HS-5 (cell line): Measurements from ENCODE around the gene SEMA4D.
A peak's percentile ranks its signal among the peaks of the same experiment; 100 is the strongest.

Experiments
- DNase-seq: peaks from one replicate; pipeline ENCODE4 v3.0.0-alpha.2; 2012; ENCODE audit warnings: low read depth

The SEMA4D gene, protein sequence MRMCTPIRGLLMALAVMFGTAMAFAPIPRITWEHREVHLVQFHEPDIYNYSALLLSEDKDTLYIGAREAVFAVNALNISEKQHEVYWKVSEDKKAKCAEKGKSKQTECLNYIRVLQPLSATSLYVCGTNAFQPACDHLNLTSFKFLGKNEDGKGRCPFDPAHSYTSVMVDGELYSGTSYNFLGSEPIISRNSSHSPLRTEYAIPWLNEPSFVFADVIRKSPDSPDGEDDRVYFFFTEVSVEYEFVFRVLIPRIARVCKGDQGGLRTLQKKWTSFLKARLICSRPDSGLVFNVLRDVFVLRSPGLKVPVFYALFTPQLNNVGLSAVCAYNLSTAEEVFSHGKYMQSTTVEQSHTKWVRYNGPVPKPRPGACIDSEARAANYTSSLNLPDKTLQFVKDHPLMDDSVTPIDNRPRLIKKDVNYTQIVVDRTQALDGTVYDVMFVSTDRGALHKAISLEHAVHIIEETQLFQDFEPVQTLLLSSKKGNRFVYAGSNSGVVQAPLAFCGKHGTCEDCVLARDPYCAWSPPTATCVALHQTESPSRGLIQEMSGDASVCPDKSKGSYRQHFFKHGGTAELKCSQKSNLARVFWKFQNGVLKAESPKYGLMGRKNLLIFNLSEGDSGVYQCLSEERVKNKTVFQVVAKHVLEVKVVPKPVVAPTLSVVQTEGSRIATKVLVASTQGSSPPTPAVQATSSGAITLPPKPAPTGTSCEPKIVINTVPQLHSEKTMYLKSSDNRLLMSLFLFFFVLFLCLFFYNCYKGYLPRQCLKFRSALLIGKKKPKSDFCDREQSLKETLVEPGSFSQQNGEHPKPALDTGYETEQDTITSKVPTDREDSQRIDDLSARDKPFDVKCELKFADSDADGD

DNA sequence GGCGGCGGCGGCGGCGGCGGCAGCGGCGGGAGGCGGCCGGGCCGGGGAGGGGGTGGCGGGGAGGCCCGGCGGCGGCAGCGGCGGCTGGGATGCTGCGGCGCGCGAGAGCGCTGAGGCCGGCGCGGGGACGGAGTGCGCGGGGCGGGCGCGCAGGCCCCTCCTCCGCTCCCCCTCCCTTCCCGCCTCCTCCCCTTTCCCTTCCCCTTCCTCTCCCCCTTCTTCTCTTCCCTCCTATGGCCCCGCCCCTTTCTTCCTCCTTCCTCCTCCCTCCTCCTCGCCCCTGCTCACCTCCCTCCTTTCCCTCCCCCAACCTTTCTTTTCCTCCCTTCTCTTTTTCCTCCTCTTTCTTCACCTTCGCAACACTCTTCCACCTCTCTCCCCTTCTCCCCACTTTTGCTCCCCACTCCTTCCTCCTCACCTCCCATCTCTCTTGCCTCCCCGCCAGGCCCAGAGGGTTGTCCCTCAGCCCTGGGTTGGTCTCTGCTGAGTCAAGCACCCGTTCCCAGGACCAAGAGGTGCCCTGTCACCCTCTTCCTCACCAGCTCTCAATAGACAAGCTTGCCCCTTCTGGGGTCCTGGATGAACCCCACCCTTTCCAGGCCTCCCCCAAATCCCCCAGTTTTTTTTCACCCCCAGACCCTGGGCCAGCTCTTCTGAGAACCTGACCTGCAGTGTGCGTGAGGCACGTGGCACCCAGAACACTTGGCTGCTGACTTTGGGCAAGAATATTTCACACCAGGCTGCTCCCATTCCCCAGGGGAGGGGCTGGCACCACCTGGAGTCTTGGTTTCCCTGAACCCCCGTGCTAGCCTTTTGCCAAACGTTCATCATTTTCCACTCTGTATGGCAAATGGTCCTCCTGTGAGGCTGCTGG lies at the start of gene SEMA4D:
SEMA4D (minus strand) TSS at position 136 of the 874 bp plus-strand sequence. CDS start 92,657 bp downstream, outside the sequence.
- peak; percentile 6 for DNase-seq

DNA sequence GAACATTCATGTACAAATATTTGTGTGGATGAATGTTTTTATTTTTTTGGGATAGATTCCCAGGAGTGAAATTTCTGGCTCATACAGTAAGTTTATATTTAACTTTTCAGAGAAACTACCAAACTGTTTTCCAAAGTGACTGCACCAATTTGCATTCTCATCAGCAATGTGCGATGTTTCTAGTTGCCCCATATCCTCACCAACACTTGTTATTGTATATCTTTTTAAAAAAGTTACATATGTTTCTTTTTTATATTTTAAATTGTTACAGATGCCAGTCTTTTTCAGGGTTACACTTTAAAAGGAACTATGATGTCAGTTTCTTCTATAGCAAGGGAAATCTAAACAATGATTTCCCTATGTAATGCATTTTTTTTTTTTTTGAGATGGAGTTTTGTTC lies 49.1 kb upstream of the SEMA4D start:
- no peak for DNase-seq

DNA sequence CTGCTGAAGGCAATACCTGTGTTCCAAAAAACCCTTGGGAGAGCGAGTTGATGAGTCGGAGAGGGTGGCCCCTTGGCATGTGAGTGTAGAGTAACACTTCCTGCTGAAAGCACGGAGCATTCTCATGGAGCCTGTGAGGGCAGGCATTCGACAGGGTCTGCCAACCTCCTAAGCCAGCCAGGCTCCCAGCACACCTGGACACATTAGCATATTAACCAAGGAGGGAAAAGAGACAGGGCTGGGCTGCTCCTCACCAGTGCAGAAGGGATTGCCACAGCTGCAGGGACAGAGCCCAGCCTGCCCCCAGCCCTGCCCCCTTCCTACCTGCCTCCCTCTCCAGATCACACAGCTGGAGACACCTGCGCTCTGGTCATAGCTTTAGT lies 46.4 kb upstream of the SEMA4D start:
- no peak for DNase-seq

DNA sequence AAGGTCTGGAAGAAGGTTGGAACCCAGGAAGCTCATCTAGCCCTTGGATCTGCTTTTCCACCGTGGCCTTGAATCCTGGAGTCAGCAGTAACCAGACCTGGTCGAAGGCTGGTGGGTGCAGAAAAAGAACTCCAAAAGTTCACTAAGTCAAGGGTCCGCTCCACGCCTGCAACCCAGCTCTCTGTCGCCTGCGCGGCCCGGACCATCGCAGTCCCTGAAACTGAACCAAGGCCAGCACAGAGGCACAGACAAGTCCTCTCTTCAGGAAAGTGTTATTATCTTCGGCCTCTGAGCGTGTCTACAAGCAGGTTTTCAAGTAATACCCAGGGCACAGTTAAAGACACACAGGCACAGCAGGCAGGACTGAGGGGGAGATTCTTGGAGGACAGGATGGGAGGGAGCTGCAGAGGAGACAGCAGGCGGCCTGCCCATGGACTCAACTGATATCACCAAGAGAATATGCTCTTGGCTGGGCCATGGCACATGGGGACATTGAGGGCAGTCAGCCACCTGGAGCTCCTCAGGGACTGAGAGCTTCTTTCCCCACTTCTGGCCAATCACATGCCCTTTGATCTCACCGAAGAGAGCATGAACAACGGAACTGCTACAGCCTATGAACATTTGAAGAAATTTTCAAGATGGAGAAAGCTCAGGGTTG lies 45.8 kb upstream of the SEMA4D start:
- DNase-seq = no peak

DNA sequence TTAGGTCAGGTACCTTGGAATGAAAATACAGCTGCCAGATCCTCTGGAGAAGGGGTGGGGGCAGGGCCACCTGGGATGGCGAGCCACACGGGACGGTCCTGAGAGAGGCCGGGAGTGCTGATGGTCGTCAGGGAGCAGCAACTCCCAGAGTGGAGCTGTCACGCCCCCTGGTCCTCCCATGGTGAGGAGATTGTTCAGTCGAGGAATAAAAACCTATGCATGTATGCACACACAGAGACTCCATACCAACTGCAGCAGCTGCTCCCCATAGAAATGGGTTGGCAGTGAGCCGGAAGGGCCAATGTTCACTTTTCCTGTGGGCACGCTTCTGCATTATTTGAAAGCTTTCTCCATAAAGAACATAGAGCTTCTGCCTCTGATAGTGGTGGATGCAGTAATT lies 45.2 kb upstream of the SEMA4D start:
- no peak for DNase-seq

DNA sequence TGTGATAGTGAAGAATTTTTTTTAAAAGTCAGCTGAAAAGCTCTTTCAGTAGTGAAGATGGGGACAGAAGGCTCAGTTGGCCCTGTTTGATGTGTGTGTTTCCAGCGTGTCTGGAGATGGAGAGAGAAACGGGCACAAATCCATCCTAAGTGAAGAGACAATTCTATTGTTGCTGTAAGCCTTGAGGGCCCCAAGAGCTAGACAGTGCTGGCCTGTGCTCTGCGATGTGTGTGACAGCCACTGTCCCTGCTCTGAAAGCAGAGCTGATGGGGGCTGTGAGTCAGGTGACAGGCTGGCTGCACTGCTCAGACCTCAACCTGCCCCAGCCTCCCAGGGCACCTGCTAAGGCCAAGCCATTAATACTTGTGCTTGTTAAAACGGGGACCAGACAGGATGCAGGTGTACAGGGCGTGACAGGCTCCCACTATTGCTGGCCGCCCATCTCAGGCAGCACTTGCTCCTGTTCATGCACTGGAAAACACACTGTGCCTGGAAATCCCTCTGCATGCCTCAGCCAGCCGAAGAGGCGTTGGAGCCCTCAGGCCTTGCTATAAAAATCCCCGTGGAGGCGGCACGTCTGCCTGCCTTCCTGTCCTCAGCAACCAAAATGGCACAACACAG lies 44.6 kb upstream of the SEMA4D start:
- DNase-seq = no peak

DNA sequence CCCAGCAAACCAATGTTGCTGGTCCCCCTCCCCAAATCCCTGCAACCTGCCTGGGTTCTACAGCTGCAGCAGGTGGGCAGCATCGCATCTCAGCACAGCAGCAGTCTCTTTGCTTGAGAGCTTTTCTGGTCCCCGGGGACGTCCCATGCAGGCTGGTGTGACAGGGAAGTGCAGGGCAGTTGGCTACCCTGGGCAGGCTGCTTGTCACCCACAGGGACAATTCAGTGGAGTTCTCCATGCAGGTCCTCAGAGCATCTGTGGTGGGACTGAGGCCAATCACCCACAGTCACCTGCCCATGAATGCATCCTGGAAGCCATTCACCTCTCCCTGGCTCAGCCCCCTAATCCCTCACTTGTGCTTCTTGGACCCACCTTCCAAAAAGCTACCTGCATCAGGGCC lies 43.9 kb upstream of the SEMA4D start:
- DNase-seq = no peak

DNA sequence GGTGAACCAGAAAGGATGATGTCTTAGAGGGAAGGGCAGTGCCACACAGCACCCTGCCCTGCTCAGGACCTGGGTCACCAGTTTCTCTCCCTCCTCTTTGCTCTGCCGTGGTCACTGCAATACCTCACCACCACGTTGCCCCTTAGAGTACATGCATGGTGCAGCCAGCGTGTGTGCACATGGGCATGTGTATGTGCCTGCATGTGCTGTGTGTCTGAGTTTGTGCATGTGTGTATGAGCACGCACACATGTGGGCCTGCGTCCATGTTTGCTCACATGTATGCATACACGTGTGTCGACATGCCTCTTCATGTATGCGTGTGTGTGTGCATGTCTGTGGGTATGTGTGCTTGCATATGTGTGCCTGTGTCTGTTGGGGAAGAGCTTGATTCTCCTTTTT lies 41.5 kb upstream of the SEMA4D start:
- DNase-seq = no peak

DNA sequence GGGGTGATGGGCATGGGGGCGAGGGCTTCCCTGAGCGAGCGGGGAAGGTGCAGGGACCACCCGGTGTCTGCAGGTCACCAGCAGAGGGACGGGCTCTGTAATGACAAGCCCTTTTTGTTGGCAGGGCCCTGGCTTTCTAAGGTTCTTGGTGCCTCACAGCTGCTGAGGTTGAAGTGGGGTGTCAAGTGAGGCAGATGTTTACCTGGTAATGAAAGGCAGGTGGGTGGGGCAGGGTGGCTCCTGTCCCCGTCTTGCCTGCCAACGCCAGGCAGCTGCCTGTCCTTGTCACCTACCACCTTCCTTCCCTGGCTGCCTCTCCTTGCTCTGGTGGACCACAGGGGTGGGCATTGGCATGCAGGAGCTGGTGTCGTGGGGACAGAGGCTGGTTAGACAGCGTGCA lies 41.0 kb upstream of the SEMA4D start:
- DNase-seq = no peak

DNA sequence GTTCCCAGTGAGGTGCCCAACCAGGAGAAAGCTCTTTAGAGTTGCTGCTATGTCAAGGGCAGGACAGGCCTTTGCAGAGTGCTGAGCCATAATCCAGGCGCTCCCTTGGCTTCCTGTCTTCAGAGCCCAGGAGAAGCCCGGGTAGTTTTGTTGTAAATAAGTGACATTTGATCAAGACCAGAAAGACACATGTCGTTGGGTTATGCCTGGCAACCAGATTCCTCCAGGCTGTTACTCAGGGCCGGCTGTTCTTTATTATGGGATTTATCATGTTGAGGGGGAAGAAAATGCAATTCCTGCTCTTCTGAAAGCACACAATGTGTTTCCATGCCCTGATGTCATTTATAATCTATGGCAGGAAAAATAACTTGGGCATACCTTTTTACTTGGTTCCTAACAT lies 39.3 kb upstream of the SEMA4D start:
- no peak for DNase-seq

DNA sequence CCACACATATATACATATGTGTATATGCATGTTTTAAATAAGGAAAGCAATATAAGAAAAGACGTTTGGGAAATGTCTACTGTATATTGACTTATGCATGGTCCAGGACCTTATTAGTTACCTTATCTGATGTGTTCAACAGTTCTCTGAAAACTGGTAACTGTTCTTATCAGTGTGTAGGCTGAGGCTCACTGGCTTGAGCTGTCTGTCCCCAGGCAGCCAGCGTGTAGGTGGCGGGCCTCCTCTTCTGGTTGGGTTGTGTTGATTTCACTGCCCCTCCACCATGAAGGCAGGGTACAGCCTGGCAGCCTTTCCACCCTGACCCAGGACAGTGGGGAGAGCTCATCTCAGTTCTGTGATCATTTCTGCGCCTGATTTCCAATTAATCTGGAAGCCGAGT lies 38.7 kb upstream of the SEMA4D start:
- no peak for DNase-seq

DNA sequence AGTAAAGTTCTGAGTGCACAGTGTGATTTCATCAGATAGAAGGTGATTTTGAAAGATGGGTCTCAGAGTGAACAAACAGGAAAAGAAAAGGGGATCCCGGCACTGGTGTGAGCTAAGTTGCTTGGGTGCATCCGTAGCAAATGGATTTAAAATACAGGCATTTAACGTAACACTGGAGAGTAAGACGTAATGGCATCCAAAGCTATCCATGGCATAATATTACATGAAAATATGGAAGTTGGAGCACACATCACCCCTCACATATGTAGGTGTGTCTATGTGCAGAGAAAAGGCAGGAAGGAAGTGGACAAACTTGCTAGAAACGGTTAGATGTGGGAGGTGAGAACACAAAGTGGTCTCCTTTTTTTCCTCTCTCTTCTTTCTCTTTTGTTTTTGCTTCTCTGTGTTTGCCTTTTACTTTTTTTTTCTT lies 38.2 kb upstream of the SEMA4D start:
- DNase-seq = no peak

DNA sequence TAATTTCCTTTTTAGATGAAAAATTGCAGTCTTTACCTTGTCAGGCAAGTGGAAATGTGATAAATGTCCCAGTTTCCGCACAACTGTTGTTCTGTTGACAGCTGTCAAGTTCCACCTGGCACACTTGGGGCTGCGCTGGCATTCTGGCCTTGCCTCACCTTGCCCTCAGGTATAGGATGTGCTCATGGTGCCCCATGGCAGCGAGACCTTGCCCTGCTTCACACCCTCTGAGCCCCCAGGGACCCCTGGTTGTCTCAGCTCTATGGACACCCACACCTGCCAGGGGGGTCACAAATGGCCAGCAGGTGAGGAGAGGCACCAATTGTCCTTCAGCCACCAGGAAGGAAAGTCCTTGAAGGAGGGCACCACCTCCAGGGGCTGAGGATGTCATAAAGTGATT lies 37.5 kb upstream of the SEMA4D start:
- DNase-seq = no peak

DNA sequence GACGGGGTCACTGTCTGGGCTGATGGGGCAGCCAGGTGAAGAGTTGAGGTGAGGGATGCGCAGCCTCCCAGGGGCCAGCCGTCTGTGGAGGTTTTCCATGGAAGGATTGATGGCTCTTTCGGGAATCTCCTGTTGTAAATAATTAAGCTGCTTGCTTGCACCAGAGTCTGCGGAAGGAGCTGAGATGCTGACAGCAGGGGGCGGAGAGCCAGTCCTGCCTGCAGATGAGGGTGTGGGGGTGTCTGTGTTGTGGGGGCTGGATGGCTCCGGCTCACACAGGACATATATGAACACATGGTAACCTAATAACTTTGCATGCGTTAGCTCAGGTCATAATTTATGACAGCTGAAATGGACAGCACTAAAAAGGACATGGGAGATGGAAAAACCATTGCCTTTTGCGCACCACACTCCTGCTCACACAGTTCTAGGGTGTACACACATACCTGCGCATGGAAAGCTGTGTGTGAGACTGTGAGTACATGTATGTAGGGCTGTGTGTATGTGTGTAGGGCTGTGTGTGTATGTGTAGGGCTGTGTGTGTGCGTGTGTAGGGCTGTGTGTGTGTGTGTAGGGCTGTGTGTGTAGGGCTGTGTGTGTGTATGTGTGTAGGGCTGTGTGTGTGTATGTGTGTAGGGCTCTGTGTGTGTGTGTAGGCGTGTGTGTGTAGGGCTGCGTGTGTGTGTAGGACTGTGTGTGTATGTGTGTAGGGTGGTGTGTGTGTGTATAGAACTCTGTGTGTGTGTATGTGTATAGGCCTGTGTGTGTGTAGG lies 36.8 kb upstream of the SEMA4D start:
- no peak for DNase-seq

DNA sequence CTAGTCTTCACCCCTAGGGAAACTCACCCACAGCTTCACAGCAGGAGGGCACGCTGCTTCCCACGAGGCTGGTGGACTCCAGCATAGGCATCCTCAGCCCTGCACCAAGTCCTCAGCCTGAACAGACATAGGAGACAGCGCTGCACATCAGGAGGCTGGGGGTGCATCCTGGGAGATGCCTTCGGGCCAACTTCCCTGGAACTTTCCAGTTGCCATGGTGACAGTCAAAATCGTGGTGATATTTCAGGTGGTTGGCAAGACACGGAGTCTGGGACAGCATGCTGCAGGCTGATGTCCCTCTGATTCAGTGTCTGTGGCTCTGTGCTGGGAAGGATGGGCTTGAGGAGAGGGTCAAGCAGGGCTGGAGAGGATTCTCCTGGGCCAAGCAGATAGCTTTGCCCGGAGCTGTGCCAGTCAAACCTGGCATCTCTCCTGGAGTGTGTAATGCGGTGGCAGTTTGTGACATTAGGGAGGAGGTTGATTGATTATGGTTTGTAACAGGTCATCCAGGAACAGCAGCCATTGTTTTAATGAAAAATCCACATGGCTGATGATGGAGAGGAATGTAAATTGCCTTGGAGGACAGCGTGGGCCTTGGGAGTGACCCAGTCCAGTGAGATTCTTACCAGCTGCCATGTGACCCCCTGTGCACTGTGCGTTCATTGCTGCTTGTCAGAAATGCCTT lies 35.6 kb upstream of the SEMA4D start:
- no peak for DNase-seq

DNA sequence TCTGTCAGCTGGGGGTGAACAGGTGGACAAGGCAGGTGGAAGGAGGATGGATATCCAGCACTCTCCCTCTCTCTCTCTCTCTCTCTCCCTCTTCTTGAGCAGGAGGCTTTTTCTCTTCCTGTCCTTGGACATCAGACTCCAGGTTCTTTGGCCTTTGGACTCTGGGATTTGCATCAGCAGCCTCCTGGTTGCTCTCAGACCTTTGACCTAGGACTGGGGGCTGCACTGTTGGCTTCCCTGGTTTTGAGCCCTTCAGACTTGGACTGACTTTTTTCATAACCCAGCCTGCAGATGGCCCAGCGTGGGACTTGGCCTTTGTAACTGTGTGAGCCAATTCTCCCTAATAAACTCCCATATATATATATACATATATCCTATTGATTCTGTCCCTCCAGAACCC lies 35.0 kb upstream of the SEMA4D start:
- no peak for DNase-seq

DNA sequence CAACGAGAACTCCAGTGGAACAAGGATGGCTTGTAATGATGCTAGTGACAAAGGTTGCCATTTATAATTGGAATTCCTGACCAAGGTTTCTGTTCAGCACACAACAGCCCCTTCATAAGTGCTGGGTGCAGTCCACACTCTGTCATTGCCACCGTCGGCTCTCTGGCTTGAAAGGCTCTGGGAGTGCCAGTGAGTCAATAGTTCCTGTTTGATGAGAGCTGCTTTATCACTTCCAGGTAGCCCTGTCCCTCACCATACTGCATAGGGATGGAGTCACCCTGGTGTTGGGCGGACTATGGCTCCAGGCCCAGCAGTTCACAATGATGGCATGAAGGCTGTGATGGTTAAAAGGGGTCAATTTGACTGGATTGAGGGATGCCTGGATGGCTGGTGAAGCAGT lies 34.6 kb upstream of the SEMA4D start:
- no peak for DNase-seq

DNA sequence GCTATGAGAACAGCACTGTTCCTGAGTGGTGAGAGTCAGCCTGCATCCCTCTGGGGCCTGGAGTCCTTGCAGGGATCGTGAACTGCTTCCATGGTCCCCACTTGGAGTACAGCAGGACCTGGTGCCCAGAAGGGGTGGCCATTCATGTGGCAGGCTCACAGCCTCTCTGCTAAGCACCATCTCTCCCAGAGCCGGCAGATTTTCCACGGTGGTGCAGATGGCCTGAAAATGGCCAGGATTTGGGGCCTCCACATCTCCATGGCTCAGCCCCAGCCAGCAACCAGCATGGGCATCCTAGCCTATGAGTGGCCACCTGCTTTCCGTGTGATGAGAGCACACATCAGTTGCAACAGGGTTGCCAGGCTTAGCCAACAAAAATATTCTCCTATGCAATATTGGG lies 33.9 kb upstream of the SEMA4D start:
- no peak for DNase-seq

DNA sequence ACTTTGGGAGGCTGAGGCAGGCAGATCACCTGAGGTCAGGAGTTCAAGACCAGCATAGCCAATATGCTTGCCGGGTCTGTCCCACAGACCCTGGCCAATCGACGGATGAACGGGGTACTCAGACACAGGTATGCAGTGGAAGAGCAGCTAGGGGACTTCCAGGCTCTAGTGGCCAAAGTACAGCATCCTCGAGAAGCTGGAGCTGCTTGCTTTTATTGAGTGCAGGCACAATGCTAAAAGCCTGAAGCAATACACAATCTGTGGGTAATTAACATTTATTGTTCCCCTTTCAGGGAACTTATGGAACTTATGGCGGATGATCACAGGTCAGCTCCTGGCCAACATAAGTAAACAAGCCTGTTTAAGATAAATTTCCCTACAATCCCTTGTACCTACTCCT lies 32.8 kb upstream of the SEMA4D start:
- no peak for DNase-seq
